ENCODE measurements around the gene DNLZ.

- TF ChIP-seq TAF7 (tag; IDR thresholded peaks at IDR 0.05) (no peak), CCNT2 (IDR thresholded peaks at IDR 0.05; ENCODE audit: borderline replicate concordance, extremely low read depth, insufficient read length, low read depth, low read length) (no peak), ZNF280A (IDR thresholded peaks at IDR 0.05; ENCODE audit: low read depth, partially characterized antibody) (no peak), ZC3H4 (CRISPR knock-in tag; IDR thresholded peaks at IDR 0.05; ENCODE audit: borderline replicate concordance) (no peak)
- TF ChIP-seq, protein P1, sequence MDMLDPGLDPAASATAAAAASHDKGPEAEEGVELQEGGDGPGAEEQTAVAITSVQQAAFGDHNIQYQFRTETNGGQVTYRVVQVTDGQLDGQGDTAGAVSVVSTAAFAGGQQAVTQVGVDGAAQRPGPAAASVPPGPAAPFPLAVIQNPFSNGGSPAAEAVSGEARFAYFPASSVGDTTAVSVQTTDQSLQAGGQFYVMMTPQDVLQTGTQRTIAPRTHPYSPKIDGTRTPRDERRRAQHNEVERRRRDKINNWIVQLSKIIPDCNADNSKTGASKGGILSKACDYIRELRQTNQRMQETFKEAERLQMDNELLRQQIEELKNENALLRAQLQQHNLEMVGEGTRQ (CRISPR knock-in tag; IDR thresholded peaks at IDR 0.05): no peak
These were observed 28.0 kb downstream of the DNLZ start for GRCh38 chr9:136335296-136336155.

Measured in K562 (cell line).